ENCODE results near the gene RHOJ. TPM values are rescaled to one million over a fixed set of nuclear protein-coding genes. Genes with fewer than 3 reads are reported as not detected.

RHOJ gene
- total RNA-seq, 1 experiment from 2014 or later, result not detected

GRCh38 chr14:63273129-63273528 lies 68.9 kb downstream of the RHOJ start (continued):
- TF ChIP-seq REST (IDR thresholded peaks at IDR 0.05; ENCODE audit: low read depth) (no peak), YY1 (IDR thresholded peaks at IDR 0.05; ENCODE audit: extremely low read depth, insufficient replicate concordance, low read depth, low read length) (no peak), EZH2 (IDR thresholded peaks at IDR 0.05) (no peak), EZH2phosphoT487 (IDR thresholded peaks at IDR 0.05; ENCODE audit: borderline replicate concordance) (no peak), MAX (IDR thresholded peaks at IDR 0.05) (no peak), TCF7L2 (IDR thresholded peaks at IDR 0.05; ENCODE audit: borderline replicate concordance, extremely low read depth, insufficient read depth, insufficient read length) (no peak), FOSL1 (IDR thresholded peaks at IDR 0.05; ENCODE audit: low read depth) (no peak), SP1 (IDR thresholded peaks at IDR 0.05; ENCODE audit: low read depth) (no peak)

- intact Hi-C loops (cut with micrococcal nuclease), result loop anchor here (10.0 kb wide), 1 partner anchor 1379 kb away; no protein-coding TSS in a partner anchor
- no peak for DNase-seq (ENCODE audit: low read depth, low spot score)
- RAD21 ChIA-PET (ENCODE audit: low non-redundant PET in 1 of 2, low total read pairs in 2 of 2, uncharacterized antibody in 2 of 2, unreplicated experiment in 2 of 2), result no interaction called here
- Histone ChIP-seq H3K4me2 (ENCODE audit: low read length) (no peak overlapping the region), H3K4me3 (replicated peaks in 1 of 2; ENCODE audit: low read depth in 1 of 2, low read length in 2 of 2) (no peak overlapping the region), H3K9me2 (ENCODE audit: insufficient read depth) (no peaks in the 10 kb centered on the region), H3K9ac (ENCODE audit: low read length) (no peak overlapping the region), H3K79me2 (ENCODE audit: insufficient read depth, low read length) (no peaks in the 10 kb centered on the region), H2AFZ (ENCODE audit: low read depth, low read length, poor library complexity, severe bottlenecking) (no peak overlapping the region), H3K4me1 (ENCODE audit: control insufficient read depth in 1 of 2, insufficient read depth in 2 of 2, low read length in 2 of 2) (no peaks in the 10 kb centered on the region), H3K27me3 (ENCODE audit: insufficient read depth, low read length) (peaks cover 18% of the 10 kb centered on the region), H4K20me1 (ENCODE audit: insufficient read depth) (no peaks in the 10 kb centered on the region), H3K27ac (ENCODE audit: low read depth, low read length) (no peak overlapping the region), H3K9me3 (ENCODE audit: control insufficient read depth in 1 of 2, insufficient read depth in 1 of 2, low read depth in 1 of 2, low read length in 2 of 2) (no peaks in the 10 kb centered on the region), H3K36me3 (ENCODE audit: control insufficient read depth in 1 of 2, insufficient read depth in 2 of 2, low read length in 2 of 2) (no peaks in the 10 kb centered on the region)
- POLR2A ChIA-PET, result no interaction called here
- CTCF ChIA-PET, result no interaction called here
- no peak for ATAC-seq
- no TSS peak for BruUV-seq (replicated peaks)
- no peak for TF ChIP-seq EZH2 (IDR thresholded peaks at IDR 0.05)
- no peak for TF ChIP-seq FOSL1 (IDR thresholded peaks at IDR 0.05; ENCODE audit: low read depth)
- no peak for TF ChIP-seq JUND (IDR thresholded peaks at IDR 0.05)
- TF ChIP-seq SP1 (IDR thresholded peaks at IDR 0.05; ENCODE audit: low read depth), result no peak
- no peak for TF ChIP-seq YY1 (IDR thresholded peaks at IDR 0.05; ENCODE audit: extremely low read depth, insufficient replicate concordance, low read depth, low read length)
- TF ChIP-seq MAX (IDR thresholded peaks at IDR 0.05), result no peak
- no peak for TF ChIP-seq SRF (IDR thresholded peaks at IDR 0.05; ENCODE audit: low read depth)
- TF ChIP-seq ATF3 (IDR thresholded peaks at IDR 0.05), result no peak
- TF ChIP-seq CEBPB (IDR thresholded peaks at IDR 0.05; ENCODE audit: low read depth), result no peak
- TF ChIP-seq POLR2A (IDR thresholded peaks at IDR 0.05; ENCODE audit: borderline replicate concordance, extremely low read depth, insufficient read depth, insufficient read length), result no peak
- TF ChIP-seq REST (IDR thresholded peaks at IDR 0.05; ENCODE audit: low read depth), result no peak
- no peak for TF ChIP-seq ZFX (IDR thresholded peaks at IDR 0.05)
- no peak for TF ChIP-seq ZNF274 (IDR thresholded peaks at IDR 0.05; ENCODE audit: low read depth, low read length)
- TF ChIP-seq ELF1 (IDR thresholded peaks at IDR 0.05; ENCODE audit: borderline replicate concordance, low read depth), result no peak
Measured at GRCh38 chr14:63273717-63274655, 69.7 kb downstream of the RHOJ start.
